NCI-H82 (cell line): Measurements from ENCODE around the gene PAQR9.
"Not testable (repeated sequence)": the region's sequence is repeated elsewhere in the genome, so short reads cannot be mapped to it uniquely, and the experiment has no call there.

Source experiments
- DNase-seq: peaks from one replicate; lab custom pipeline; 2025; lab: John Stamatoyannopoulos, UW

Gene PAQR9, protein sequence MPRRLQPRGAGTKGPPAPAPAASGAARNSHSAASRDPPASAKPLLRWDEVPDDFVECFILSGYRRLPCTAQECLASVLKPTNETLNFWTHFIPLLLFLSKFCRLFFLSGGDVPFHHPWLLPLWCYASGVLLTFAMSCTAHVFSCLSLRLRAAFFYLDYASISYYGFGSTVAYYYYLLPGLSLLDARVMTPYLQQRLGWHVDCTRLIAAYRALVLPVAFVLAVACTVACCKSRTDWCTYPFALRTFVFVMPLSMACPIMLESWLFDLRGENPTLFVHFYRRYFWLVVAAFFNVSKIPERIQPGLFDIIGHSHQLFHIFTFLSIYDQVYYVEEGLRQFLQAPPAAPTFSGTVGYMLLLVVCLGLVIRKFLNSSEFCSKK

GRCh38 chr3:142963516-142964448 lies at the start of gene PAQR9:
PAQR9 (minus strand) TSS chr3:142963674; CDS start chr3:142963336, 338 bp downstream.
- DNase-seq, result peak; percentile 84

GRCh38 chr3:143011705-143012104 lies 48.2 kb upstream of the PAQR9 start:
- no peak for DNase-seq

DNA sequence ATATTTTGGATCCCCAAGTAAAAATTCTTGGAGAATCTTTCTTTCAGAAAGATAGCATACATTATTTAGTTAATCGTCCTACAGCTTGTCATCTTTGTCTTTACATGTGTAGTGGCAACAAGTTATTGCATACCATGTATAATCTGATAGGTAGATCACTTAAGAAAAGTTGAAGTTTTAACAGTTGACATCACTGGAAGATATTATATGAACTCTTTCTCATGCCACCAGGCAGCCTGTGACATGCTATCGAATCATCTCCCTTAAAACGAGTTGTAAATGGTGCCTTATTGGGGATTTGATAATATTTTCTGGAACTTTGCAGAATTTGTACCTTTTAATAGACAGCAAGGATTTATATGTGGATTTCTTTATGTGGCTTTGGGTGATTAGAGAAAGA lies 46.5 kb upstream of the PAQR9 start:
- DNase-seq, result no peak

GRCh38 chr3:143004823-143005222 lies 41.3 kb upstream of the PAQR9 start:
- no peak for DNase-seq

- DNase-seq, result peak; percentile 68
Measured at GRCh38 chr3:143002727-143003126, 39.3 kb upstream of the PAQR9 start.

GRCh38 chr3:143002083-143002712 lies 38.7 kb upstream of the PAQR9 start:
- DNase-seq, result peak; percentile 84

- peak; percentile 100 for DNase-seq
Measured at GRCh38 chr3:143001369-143002082, 38.1 kb upstream of the PAQR9 start, which contains the start of gene U2SURP. U2SURP (plus strand) TSS chr3:143001570; CDS start chr3:143001629, 59 bp downstream.

DNA sequence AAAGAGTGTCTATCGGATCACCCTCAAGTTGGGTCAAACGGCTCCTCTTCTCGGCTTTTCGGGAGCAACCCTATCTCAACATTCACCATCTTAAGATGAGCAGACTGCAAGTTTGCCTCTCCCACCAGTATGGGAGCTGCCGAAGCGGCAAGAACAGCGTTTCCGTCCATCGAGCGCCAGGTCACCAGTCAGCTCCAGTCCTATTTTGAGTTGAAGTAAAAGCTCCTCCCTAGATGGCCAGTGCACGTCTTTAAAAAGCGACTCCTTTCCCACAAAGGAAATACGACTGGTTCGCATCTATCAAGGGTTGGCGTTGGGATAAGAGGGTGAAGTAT lies 37.5 kb upstream of the PAQR9 start:
- DNase-seq, result no peak

GRCh38 chr3:143000528-143000927 lies 37.1 kb upstream of the PAQR9 start:
- no peak for DNase-seq

- peak; percentile 43 for DNase-seq
Measured at GRCh38 chr3:142999881-143000280, 36.4 kb upstream of the PAQR9 start.

DNA sequence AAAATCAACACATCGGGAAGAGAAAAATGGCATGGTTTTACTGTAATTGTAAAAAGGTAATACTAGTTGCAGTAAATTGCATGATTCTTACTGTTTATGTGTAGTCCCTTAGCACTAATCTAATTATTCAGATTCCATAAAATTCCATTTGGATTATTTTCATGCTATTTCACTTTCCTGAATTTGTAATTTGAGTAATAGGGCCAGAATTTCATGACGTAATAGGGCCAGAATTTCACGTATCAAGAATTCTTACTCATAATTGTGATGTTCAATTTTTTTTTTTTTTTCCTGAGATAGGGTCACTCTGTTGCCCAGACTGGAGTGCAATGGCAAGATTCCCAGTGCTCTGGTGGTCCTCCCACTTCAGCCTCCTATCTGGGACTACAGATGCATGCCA lies 35.0 kb upstream of the PAQR9 start:
- no peak for DNase-seq

GRCh38 chr3:142997330-142997729 lies 33.9 kb upstream of the PAQR9 start:
- no peak for DNase-seq

DNA sequence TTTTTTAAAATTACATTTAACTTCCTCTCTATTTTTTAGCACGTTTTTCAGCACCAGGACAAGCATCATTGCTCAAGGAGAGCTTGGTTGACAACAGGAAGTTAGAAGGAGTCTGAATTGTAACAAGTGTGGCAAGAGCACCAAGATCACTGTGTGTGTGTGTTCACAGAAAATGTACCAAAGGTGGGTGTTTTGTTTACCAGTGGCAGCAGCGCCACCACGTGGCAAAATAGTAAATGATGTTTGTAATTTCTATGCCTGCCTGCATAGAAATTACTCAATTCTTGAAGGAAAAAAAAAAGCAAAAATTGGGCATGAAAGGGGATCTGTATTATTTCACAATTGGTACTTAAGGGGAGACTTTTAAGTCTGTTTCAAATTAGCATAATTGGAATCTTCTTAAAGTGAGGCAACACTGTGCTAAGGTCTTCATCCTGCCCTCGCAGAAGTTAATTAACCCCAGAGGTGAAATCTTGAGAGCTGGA lies 30.5 kb upstream of the PAQR9 start:
- peak; percentile 85 for DNase-seq

DNA sequence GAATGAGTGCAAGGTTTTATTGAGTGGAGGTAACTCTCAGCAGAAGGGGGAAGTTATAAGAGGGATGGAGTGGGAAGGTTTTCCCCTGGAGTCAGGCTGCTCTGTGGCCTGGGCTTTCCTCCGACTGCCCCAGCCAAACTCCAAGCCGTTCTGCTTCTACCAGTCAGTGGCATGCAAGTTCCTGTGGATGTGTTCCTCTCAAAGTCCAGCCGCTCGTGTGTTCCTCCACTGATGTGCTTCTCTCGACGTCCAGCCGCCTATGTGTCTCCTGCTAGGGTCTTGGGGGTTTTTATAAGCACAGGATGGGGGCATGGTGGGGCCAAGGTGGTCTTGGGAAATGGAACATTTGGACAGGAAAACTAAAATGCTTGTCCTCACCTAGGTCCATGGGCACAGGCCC lies 28.8 kb upstream of the PAQR9 start:
- DNase-seq, result no peak

DNA sequence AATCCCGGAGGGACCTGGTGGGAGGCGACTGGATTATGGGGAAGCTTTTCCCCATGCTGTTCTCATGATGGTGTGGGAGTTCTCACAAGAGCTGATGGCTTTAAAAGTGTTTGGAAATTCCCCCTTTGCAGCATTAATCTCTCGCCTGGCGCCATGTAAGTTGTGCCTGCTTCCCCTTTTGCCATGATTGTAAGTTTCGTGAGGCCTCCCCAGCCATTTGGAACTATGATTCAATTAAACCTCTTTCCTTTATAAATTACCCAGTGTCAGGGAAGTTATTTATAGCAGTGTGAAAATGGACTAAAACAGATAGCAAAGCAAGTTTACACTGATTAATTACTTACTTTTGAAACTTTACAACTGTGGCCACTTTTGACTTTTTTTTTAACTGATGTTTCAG lies 27.2 kb upstream of the PAQR9 start:
- peak; percentile 22 for DNase-seq

DNA sequence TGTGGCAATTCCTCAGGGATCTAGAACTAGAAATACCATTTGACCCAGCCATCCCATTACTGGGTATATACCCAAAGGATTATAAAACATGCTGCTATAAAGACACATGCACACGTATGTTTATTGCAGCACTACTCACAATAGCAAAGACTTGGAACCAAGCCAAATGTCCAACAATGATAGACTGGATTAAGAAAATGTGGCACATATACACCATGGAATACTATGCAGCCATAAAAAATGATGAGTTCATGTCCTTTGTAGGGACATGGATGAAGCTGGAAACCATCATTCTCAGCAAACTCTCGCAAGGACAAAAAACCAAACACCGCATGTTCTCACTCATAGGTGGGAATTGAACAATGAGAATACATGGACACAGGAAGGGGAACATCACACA lies 25.4 kb upstream of the PAQR9 start:
- DNase-seq, result not testable (repeated sequence)

- DNase-seq, result not testable (repeated sequence)
Measured at GRCh38 chr3:142988221-142988620, 24.7 kb upstream of the PAQR9 start.

- DNase-seq, result peak; percentile 57
Measured at GRCh38 chr3:142987707-142988106, 24.2 kb upstream of the PAQR9 start.

GRCh38 chr3:142987080-142987700 lies 23.7 kb upstream of the PAQR9 start:
- peak; percentile 76 for DNase-seq

DNA sequence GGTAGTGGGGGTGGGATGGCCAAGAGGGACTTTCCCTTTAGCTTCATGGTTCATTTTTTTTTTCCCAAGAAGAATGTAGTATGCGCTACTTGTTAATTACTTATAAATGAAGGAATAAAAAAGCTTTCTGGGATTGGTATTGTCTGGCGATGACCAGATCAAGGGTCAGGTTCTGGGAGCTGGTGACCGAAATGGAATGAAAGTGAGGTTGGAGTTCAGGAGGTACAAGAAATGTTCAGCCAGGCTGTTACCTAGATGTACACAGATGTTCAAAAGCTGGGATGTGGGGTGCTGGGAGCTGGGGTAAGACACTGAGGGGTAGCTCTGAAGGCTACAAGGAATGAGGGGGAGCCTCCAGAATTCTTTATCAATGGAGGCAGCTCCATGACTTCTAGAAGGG lies 20.8 kb upstream of the PAQR9 start:
- DNase-seq, result no peak

DNA sequence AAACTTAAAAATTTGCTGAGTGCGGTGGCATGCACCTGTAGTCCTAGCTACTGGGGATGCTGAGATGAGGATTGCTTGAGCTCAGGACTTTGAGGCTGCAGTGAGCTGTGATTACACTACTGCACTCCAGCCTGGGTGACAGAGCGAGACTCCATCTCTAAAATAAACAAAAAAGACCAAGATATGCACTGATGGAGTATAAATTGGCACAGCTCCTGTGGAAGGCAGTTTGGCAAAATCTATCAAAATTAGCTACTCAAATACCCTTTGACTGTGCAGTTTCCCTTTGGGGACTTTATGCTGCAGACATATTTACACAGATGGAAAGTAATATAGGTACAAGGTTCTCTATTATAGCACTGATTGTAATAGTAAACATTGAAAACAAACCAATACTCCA lies 19.8 kb upstream of the PAQR9 start:
- DNase-seq, result no peak
